ENCODE measurements around the gene TRMO.

Gene TRMO

GRCh38 chr9:97900738-97901565, 21.3 kb downstream of the TRMO start:
- DNase-seq: peak; percentile 62

GRCh38 chr9:97900103-97900737, 22.1 kb downstream of the TRMO start:
- DNase-seq: no peak

GRCh38 chr9:97895695-97896332, 26.5 kb downstream of the TRMO start:
- peak; percentile 60 for DNase-seq

- no peak for DNase-seq
Observed at GRCh38 chr9:97895211-97895610, 27.1 kb downstream of the TRMO start.

GRCh38 chr9:97892421-97892820, 29.9 kb downstream of the TRMO start:
- no peak for DNase-seq

GRCh38 chr9:97891736-97892135, 30.6 kb downstream of the TRMO start:
- DNase-seq: no peak

- peak; percentile 58 for DNase-seq
Observed at GRCh38 chr9:97889941-97890887, 32.1 kb downstream of the TRMO start.

- DNase-seq: no peak
Observed at GRCh38 chr9:97880336-97880735, 42.0 kb downstream of the TRMO start.

- no peak for DNase-seq
Observed at GRCh38 chr9:97876061-97876460, 46.2 kb downstream of the TRMO start.

GRCh38 chr9:97875111-97875510, 47.2 kb downstream of the TRMO start:
- no peak for DNase-seq

GRCh38 chr9:97874624-97875023, 47.7 kb downstream of the TRMO start:
- no peak for DNase-seq

- no peak for DNase-seq
Observed at GRCh38 chr9:97873882-97874281, 48.4 kb downstream of the TRMO start.

- DNase-seq: no peak
Observed at GRCh38 chr9:97873425-97873824, 48.9 kb downstream of the TRMO start.

GRCh38 chr9:97868859-97869258, 53.4 kb downstream of the TRMO start:
- no peak for DNase-seq

- no peak for DNase-seq
Observed at GRCh38 chr9:97866848-97867247, 55.5 kb downstream of the TRMO start.

- no peak for DNase-seq
Observed at GRCh38 chr9:97866300-97866699, 56.0 kb downstream of the TRMO start.

GRCh38 chr9:97864396-97864795, 57.9 kb downstream of the TRMO start:
- no peak for DNase-seq

GRCh38 chr9:97863314-97863713, 59.0 kb downstream of the TRMO start:
- DNase-seq: no peak

- DNase-seq: no peak
Observed at GRCh38 chr9:97861148-97861475, 61.2 kb downstream of the TRMO start.

GRCh38 chr9:97860451-97861147, 61.7 kb downstream of the TRMO start:
- DNase-seq: no peak

GRCh38 chr9:97859346-97859745, 63.0 kb downstream of the TRMO start:
- no peak for DNase-seq

GRCh38 chr9:97858826-97859225, 63.5 kb downstream of the TRMO start:
- DNase-seq: no peak

- DNase-seq: no peak
Observed at GRCh38 chr9:97858393-97858713, 63.9 kb downstream of the TRMO start.

All from hematopoietic multipotent progenitor cell treated with erythropoietin and hydrocortisone succinate and interleukin-3 and kit ligand, for 4 days (in vitro differentiated cells).